HG03571 (cell line): ENCODE data around the gene TNFAIP8L1.
A peak's percentile ranks its signal among the peaks of the same experiment; 100 is the strongest.

ENCODE experiments used
- ATAC-seq: cut with Tn5 transposase; IDR thresholded peaks from one replicate; pipeline ENCODE4 v1.9.1; 2021; ENCODE audit not compliant: unreplicated experiment

Gene TNFAIP8L1

DNA sequence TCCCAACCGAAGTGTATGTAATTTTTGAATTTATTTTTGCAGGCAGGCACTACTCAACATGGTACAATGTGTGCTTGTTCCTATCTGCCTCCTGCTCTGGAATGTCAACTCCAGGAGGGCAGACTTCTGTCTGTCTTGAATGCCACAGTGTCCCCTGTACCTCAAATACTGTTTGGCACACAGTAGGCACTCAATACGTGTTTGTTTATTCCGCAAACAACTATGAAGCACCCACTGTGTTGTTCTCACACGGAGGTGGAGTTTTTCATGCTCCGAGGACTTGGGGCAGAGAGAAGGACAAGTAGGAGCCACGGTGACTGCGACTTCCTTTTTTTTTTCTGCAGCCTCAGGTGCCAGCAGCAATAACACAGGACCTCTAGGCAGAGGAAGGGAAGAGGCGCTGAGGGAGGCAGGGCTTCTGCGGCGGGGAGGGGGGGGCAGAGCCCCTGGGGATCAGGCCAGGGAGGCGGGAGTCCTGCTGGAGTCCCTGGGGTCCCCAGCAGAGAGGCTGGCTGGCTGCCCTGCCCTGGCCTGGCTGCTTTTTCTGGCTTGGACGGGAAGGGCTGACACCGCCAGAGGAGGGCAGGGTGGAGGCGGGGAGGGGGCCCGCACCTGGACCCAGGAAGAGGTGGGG, 29.3 kb upstream of the TNFAIP8L1 start:
- ATAC-seq: no peak

DNA sequence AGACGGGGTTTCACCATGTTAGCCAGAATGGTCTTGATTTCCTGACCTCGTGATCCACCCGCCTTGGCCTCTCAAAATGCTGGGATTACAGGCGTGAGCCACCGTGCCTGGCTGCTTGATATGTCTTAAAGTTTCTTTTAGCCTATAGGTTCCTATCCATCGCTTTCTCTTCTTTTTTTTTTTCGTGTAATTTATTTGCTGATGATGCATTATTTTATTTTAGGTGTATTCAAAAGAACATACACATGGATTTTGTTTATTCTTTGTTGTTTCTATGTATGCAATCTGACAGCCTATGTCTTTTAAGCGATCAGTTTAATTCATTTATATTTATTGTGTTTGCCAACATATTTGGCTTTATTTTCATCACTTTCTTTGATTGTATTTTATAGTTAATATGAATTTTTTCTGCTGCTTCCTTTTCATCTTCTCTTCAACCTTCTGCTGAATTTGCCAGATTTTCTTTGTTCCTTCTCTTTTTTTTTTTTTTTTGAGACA, 26.0 kb upstream of the TNFAIP8L1 start:
- no peak for ATAC-seq

DNA sequence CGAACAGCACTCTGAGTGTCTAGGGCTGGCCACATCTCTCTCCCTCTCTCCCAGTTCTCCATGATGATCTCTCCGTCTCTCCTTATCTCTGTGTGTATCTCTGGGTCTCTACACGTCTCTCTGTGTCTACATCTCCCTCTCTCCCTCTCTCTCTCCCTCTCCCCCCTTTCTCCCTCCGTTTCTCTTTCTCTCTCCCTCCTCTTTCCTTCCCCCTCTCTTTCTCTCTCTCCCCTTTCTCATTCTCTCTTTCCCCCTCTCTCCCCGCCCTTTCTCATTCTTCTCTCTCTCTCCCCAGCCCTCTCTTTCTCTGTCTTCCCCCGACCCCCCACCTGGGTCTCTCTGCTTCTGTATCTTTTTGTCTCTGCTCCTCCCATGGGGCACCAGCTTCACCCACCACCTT, 21.3 kb upstream of the TNFAIP8L1 start:
- ATAC-seq: no peak

DNA sequence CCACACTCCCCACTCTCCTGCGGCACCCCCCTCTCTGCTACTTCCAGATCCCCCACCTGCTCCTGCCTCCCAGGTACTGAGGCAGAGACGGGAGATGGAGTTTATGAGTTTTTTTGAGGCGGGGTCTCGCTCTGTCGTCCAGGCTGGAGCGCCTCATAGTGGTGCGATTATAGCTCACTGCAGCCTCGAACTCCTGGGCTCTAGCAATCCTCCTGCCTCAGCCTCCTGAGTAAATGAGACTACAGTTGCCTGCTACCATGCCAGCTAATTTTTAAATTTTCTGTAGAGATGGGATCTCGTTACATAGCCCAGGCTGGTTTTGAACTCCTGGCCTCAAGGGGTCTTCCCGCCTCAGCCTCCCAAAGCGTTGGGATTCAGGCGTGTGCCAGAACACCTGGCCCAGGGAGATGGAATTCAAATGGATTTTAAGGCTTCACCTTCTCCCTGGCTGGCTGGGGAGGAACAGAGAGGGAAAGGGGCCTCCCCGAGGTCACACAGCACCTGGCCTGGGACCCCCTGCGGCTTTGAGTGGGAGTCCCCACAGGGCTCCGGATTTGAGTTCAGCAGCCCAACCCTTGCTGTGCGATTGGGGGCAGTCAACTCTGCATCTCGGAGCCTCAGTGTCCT, 19.5 kb upstream of the TNFAIP8L1 start:
- ATAC-seq: no peak

DNA sequence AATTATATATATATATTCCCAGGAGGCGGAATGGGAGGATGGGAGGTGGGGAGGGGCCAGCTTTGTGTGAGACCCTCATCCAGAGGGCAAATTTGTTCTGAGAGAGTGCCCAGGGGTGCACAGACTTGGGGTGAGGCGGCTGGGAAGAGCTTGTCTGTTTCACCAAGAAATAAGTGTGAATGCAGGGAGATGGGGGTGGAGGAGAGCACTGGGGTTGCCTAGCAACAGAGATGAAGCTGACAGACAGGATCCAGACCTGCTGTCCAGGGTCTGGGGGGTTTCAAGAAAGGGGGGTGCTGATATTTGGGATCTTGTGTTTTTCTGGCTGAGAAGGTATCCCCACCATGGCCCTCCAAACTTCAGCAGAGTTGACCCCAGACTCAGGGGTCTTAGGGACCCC, 18.6 kb upstream of the TNFAIP8L1 start:
- ATAC-seq: no peak

DNA sequence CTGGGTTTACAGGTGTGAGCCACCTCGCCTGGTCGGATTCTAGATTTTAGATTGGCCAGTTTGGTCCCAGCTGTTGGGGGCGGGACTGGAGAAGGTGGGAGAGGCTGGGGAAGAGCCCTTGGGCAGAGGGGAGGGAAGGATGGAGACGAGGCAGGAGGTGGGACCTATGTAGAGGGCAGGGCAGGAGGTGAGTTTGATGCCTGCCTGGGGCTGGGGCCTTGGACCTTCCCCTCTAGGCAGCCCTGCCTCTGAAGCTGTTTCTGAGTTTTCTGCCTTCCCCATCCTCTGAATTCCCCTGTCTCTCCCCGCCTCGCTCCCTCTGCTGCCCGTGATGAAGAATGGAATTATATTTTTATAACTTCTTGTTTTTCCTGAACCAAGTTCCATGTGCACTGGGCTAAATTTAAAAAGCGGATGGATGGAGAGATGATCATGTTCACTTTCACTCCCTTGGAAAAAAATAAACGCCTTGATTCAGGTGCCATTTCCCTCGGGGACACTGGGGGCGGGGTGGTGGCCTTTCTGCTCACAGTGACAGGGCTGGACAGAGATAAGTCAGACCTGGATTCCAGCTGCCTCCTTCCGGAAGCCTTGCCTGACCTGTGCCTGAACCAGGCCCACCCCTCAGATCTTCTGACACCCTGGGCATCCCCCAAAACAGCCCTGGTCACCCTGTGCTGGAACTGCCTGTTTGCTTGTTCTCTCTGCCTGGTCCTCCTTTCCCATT, 16.5 kb upstream of the TNFAIP8L1 start:
- no peak for ATAC-seq

DNA sequence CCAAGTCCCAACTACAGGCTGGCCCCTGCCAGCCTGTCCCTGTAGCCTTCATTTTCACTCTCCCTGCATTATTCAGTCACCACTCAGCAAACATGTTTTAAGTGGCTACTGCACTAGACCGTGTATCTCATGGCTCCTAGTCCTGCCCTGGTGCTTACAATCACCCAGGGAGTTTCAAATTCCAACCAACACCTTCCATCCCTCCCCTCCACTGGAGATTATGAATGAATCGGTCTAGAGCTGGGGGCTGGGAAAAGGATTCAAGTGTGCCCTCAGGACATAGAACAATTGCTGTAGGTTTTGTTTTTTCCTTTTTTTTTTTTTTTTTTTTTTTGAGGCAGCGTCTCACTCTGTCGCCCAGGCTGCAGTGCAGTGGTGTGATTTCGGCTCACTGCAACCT, 15.0 kb upstream of the TNFAIP8L1 start:
- ATAC-seq: no peak

DNA sequence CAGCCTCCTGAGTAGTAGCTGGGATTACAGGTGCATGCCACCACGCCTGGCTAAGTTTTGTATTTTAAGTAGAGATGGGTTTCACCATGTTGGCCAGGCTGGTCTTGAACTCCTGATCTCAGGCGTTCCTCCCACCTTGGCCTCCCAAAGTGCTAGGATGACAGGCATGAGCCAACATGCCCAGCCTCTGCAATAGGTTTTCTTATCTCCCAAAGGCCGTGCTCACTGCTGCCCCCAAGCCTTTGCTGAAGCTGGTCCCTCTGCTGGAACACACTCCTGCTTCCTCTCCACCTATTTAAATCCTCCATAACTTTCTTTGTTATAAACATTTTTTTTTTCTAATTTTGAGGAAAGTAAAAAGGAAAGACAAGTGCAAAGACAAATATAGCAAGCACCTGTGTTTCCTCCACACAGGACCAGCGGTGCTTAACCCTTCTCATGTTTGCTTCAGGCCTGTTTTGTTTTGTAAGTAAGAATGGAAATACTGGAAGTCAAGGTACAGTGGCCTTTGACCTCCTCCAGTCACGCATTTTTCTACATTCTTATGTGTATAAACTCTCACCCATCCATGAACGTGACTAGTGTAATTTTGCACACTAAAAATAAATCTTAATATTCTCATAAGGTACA, 14.5 kb upstream of the TNFAIP8L1 start:
- ATAC-seq: no peak

DNA sequence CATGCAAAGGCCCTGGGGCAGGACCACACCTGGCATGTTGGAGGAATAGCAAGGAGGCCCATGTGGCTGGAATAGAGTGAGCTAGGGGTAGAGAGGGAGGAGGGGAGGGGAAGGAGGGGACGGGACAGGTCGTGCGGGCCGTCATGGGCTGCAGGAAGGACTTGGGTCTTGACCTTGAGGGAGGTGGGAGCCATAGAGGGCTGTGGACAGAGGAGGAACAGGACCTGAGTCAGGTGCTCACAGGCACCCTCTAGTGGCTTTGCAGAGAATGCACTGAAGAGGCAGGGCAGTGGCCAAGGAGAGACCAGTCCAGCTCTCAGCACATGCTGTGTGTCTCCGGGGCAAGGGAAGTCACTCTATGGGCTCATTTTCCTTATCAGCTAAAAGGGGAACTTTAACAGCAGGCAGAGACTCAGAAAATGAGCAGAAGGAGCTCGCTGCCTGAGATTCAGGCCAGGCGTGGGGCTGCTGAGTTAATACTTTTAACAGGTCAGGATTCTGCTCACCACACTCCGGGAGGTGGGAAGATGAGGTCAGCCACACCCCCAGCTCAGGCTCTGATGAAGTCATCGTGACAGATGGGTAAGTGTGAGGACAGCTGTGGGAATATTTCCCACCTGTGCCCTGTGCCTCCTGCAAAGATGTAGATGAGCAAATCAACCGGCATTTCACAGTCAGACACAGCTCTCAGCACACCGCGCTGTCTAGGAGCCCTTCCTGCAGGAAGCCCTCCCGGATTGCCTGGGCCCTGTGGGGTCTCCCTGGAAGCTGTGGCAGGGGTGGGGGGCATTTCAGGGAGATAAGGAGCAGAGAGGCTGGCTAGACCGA, 6.0 kb upstream of the TNFAIP8L1 start:
- no peak for ATAC-seq

DNA sequence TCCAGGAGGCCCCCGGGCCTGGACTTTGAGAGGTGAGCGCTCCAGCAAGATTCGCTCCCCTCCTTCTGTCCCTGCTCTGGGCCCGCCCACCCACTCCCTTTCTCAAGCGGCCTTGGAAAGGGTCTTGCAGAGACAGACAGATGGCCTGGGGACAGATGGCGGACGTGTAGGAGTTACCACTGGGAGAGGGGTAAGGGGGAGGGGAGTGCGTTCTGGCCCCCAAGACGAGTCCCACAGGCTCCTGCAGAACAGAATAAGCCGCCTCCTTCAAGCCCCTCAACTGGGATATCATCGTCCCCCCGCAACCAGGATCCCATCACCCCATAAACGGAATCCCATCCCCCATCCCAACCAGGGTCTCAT, 3.6 kb upstream of the TNFAIP8L1 start:
- ATAC-seq: no peak

DNA sequence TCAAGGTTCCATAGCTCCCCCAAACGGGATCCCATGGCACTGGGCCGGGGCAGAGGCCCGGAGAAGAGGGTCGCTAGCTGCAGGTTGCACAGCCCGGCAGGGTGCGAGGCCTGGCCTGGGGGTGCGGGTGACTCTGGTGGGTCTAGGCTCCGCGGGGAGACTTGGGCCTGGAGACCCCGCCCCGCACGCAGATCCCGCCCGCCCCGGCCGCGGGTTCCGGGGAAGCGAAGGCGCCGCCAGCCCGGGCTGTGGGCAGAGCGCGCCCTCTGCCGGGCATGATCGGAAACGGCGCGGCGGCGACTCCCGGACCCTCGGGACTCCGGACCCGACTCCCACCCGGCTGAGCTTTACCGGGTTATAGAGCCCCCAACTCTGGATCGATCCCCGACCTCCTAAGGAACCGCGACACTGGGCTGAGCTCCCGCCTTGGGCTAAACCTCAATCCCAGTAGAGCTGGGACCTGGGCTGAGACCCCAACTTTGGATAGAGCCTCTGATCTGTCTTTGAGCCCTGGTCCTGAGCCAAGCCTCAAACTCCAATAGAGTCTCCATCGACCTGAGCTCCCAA, 3.1 kb upstream of the TNFAIP8L1 start:
- no peak for ATAC-seq

DNA sequence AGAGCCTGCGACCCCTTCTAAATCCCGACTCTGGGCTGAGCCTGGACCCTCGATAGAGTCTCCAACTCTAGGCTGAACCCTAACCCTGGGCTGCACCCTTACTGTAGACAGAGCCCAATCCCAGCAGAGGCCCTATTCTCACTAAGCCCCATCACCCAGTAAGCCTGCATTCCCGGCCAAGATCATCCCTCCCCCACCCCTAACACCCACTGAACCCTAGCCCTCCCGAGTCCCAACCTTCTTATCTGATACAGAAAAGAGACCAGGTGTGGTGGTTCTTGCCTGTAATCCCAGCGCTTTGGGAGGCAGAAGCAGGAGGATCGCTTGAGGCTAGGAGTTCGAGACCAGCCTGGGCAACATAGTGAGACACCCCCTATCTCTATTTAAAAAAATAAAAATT, 2.6 kb upstream of the TNFAIP8L1 start:
- no peak for ATAC-seq

DNA sequence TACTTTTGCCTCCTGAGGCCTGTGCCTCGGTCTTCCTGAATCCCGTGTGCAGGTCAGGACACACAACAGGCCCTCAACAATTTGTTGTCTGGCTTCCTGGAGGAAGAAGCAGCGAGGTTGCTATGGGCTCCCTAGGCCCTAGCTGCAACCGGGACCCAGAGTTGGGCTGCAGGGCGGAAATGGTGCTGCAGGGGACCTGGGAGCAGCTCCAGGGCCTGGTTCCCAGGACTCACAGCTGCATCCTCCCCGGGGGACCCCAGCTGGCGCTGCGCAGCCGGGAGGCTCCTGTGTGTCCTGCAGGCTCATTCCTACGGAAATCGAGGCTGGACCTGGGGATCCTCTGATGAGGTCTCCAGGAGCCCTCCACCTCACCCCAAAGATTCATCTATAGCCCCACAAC, 999 bp upstream of the TNFAIP8L1 start:
- ATAC-seq: no peak

DNA sequence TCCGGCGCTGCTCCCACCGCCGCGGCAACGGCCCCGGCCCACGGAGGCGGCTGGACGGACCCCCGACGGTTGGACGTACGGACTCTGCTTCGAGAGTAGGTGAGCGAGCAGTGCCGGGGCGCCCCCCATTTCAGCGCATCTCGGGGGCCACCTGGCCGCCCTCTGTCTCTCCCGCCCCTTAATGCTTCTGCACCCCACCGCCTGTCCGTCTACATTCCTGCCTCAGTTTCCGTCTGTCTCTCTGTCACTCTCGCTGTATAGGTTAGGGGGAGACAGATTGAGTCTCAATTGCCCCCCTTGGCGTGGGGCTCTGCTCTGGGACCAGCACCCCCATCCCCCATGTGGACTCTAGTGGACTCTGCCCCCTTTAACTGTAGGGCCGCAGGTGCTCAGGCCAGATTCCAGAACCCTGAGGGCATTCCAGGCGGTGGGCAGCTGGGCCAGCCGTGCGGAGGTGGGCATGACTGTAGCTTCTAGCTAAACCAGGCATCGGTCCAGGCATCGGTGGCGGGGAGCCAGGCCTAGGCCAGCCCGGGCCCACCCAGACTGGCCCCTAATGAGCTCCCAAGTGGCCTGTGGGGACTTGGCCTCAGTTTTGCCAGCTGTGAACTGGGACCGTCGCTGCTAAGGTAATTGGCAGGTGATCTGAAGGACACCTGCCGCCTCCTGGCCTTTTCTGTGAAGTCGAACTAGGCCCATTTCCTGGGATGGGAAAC, 373 bp downstream of the TNFAIP8L1 start:
- peak; percentile 7 for ATAC-seq

DNA sequence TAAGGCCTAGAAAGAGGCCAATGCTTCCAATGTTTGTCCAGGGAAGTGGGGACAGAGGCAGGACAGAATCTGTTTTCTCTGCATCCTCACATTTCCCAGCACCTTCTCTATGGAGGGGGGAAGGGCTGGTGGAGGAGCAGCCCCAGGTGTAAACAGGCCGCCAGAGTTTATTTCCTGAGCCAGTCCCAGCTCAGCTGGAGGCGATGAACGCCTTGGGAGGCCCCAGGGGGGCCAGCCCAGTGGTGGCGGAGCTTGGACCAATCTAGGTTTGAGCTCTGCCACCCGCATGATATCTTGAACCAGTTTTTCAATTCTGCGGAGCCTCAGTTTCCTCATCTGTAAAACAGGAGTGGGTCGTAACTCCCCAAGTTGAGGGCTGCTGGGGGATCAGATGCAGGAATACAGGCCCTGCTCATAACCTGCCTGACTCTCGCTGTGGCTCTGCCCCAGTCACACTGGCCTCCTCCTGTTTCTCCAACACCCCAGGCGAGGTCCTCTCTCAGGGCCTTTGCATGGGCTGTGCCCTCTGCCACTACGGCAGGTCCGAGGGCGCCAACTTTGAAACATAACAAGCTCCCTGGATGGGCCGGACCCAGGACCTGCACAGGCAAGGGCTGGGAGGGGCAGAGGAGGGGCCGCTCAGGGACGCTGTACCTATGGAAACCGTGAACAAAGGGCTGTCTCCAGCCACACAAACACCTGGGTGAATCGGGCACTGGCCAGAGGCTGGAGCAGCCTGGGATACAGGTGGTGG, 1.1 kb downstream of the TNFAIP8L1 start:
- no peak for ATAC-seq

DNA sequence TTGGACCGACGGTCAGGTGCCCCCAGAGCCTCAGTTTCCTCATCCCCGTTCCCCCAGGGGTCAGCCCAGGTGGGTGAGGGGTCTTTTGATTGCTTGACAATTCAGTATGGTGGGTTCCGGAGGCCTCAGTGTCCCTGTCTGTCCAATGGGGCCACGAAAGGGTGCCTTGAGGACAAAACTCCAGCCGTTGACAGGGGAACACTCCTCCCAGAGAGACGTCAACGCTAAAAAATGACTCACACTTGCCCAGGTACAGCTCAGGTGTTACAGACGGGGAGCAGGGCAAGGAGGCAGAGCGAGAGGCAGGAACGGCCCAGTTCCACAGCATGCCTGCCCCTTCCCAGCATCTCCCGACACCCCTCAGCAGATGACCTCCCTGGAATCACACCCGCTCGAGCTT, 1.8 kb downstream of the TNFAIP8L1 start:
- ATAC-seq: no peak

DNA sequence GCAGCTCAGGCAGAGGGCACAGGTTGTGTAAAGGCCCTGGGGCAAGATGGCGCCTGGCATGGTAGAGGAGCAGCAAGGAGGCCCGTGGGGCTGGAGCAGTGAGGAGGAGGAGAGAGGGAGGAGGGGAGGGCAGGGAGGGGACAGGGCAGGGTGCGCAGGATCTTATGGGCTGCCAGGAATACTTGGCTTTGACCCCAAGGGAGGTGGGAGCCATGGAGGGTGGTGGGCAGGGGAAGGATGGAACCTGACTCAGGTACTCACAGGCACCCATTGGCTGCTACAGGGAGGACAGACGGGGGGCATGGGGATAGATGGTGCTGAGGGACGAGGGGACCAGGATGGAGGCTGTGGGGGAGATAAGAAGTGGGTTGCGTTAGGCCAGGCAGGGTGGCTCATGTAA, 3.3 kb downstream of the TNFAIP8L1 start:
- no peak for ATAC-seq

DNA sequence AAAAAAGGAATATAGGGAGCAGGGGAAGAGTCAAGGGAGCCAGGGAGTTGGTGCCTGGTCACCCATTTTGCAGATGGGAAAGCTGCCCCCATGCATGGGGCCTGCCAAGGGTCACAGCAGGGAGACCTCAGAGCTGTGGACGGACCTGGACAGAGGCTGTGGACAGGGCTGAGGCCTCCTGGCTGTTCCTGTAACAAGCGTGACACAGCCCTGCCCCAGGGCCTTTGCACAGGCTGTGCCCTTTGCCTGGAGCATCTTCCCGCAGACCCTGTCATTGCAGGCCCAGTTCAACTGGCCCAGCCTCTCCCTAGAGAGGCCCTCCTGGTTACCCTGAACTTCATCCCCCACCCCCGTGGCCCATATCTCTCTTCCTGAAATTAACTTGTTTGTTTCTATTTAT, 6.4 kb downstream of the TNFAIP8L1 start:
- ATAC-seq: no peak
